GM23338 (cell line): ENCODE data around the gene MGLL. TPM values are rescaled to one million over a fixed set of nuclear protein-coding genes. Genes with fewer than 3 reads are reported as not detected.

Experiments used
- ATAC-seq: fragments of 200-7000 bp; cut with Tn5 transposase; 3 replicates; pipeline ENCODE4 v1.9.1; 2020
- DNase-seq: peaks from one replicate; pipeline ENCODE4 v3.0.0-alpha.2; 2015; ENCODE audit warnings: low spot score
- H2AFZ ChIP-seq: fragments of 200-600 bp; sonication (generic); 2 replicates; pipeline ENCODE4 v1.8.0; 2016; ENCODE audit warnings: antibody characterized with exemption, mild to moderate bottlenecking, moderate library complexity
- H3F3A ChIP-seq: fragments of 200-600 bp; sonication (generic); replicated peaks from 2 replicates; pipeline ENCODE4 v1.8.0; 2017; ENCODE audit warnings: antibody characterized with exemption, mixed run types, low read depth
- H3K27ac ChIP-seq: fragments of 200-600 bp; sonication (generic); 2 replicates; pipeline ENCODE4 v1.6.1; 2016; ENCODE audit warnings: low read depth
- H3K27me3 ChIP-seq: fragments of 200-600 bp; sonication (generic); 2 replicates; pipeline ENCODE4 v1.8.0; 2016; ENCODE audit warnings: mild to moderate bottlenecking, mixed run types, moderate library complexity; ENCODE audit not compliant: insufficient read depth
- H3K36me3 ChIP-seq: fragments of 200-600 bp; sonication (generic); 2 replicates; pipeline ENCODE4 v1.8.0; 2016; ENCODE audit warnings: mild to moderate bottlenecking; ENCODE audit not compliant: insufficient read depth
- H3K4me1 ChIP-seq: fragments of 200-600 bp; sonication (generic); 2 replicates; pipeline ENCODE4 v1.8.0; 2016; ENCODE audit warnings: mild to moderate bottlenecking, moderate library complexity; ENCODE audit not compliant: insufficient read depth
- H3K4me2 ChIP-seq: fragments of 200-600 bp; sonication (generic); 2 replicates; pipeline ENCODE4 v1.7.1; 2017; ENCODE audit warnings: mixed run types
- H3K4me3 ChIP-seq: fragments of 200-600 bp; sonication (generic); 2 replicates; pipeline ENCODE4 v1.6.1; 2016; ENCODE audit warnings: mixed run types
- H3K79me2 ChIP-seq: fragments of 200-600 bp; sonication (generic); replicated peaks from 2 replicates; pipeline ENCODE4 v1.8.0; 2017; ENCODE audit warnings: mild to moderate bottlenecking; ENCODE audit not compliant: insufficient read depth
- H3K9me2 ChIP-seq: fragments of 200-600 bp; sonication (generic); 2 replicates; pipeline ENCODE4 v1.8.0; 2017; ENCODE audit not compliant: insufficient read depth
- H4K20me1 ChIP-seq: fragments of 200-600 bp; sonication (generic); replicated peaks from 2 replicates; pipeline ENCODE4 v1.8.0; 2017; ENCODE audit warnings: mild to moderate bottlenecking; ENCODE audit not compliant: insufficient read depth
- H3K27ac Mint-ChIP-seq: 2 replicates; pipeline ENCODE4 v1.8.0; 2020; ENCODE audit warnings: inconsistent platforms, mild to moderate bottlenecking, moderate library complexity, mixed read lengths
- H3K27me3 Mint-ChIP-seq: 3 replicates; pipeline ENCODE4 v1.8.0; 2022; ENCODE audit warnings: low read depth, mild to moderate bottlenecking, moderate library complexity, mixed read lengths, inconsistent platforms; ENCODE audit not compliant: insufficient read depth, poor library complexity
- H3K36me3 Mint-ChIP-seq: 3 replicates; pipeline ENCODE4 v1.8.0; 2021; ENCODE audit warnings: low read depth, mild to moderate bottlenecking, inconsistent platforms, moderate library complexity, mixed read lengths
- H3K4me1 Mint-ChIP-seq: 3 replicates; pipeline ENCODE4 v1.8.0; 2020; ENCODE audit warnings: mild to moderate bottlenecking, inconsistent platforms, mixed read lengths
- H3K4me3 Mint-ChIP-seq: 3 replicates; pipeline ENCODE4 v1.8.0; 2021; ENCODE audit warnings: moderate library complexity, mild to moderate bottlenecking, inconsistent platforms, mixed read lengths
- H3K9me3 Mint-ChIP-seq: 3 replicates; pipeline ENCODE4 v1.8.0; 2020; ENCODE audit warnings: moderate library complexity, mild to moderate bottlenecking, inconsistent platforms, mixed read lengths
- CREB1 ChIP-seq: fragments of 250-450 bp; sonication (Bioruptor Pico); IDR thresholded peaks from 2 replicates; pipeline ENCODE4 v1.5.0; 2020; ENCODE audit warnings: low read depth, mild to moderate bottlenecking, moderate library complexity
- ETS1 ChIP-seq: IDR thresholded peaks from 2 replicates; pipeline ENCODE4 v1.6.1; 2016; ENCODE audit warnings: antibody characterized with exemption
- EZH2 ChIP-seq: fragments of 200-600 bp; sonication (generic); IDR thresholded peaks from one replicate; pipeline ENCODE4 v1.8.0; 2017; ENCODE audit warnings: antibody characterized with exemption, mild to moderate bottlenecking, low read depth; ENCODE audit not compliant: unreplicated experiment
- EZH2phosphoT487 ChIP-seq: fragments of 200-600 bp; sonication (generic); IDR thresholded peaks from one replicate; pipeline ENCODE4 v1.8.1; 2018; ENCODE audit warnings: antibody characterized with exemption; ENCODE audit not compliant: unreplicated experiment
- JUNB ChIP-seq: IDR thresholded peaks from one replicate; pipeline ENCODE4 v1.6.1; 2016; ENCODE audit warnings: antibody characterized with exemption; ENCODE audit not compliant: unreplicated experiment
- NANOG ChIP-seq: IDR thresholded peaks from 2 replicates; pipeline ENCODE4 v1.6.1; 2016; ENCODE audit warnings: antibody characterized with exemption, borderline replicate concordance
- REST ChIP-seq: IDR thresholded peaks from one replicate; pipeline ENCODE4 v1.6.1; 2018; ENCODE audit warnings: antibody characterized with exemption; ENCODE audit not compliant: unreplicated experiment
- STAT1 ChIP-seq: IDR thresholded peaks from one replicate; pipeline ENCODE4 v1.6.1; 2016; ENCODE audit warnings: antibody characterized with exemption; ENCODE audit not compliant: unreplicated experiment
- ZNF114 ChIP-seq: fragments of 250-450 bp; sonication (Bioruptor Pico); IDR thresholded peaks from 2 replicates; pipeline ENCODE4 v1.5.0; 2020; ENCODE audit warnings: mild to moderate bottlenecking, moderate library complexity
- ZNF331 ChIP-seq: fragments of 250-450 bp; sonication (Bioruptor Pico); IDR thresholded peaks from 2 replicates; pipeline ENCODE4 v1.5.0; 2020; ENCODE audit warnings: low read depth, mild to moderate bottlenecking, moderate library complexity
- ZNF462 ChIP-seq: fragments of 250-450 bp; sonication (Bioruptor Pico); IDR thresholded peaks from 2 replicates; pipeline ENCODE4 v1.5.0; 2020; ENCODE audit warnings: mild to moderate bottlenecking, moderate library complexity
- polyA plus RNA-seq: library from polyadenylated mRNA; unstranded; fragments of >200 nt; fragmentation: Nextera tagmentation; extraction: Ambion mirVana; gene quantifications from 2 replicates; pipeline ENCODE4 v1.2.1, GENCODE V29; 2016
- total RNA-seq: library from RNA; depleted of rRNA; stranded (reverse); fragments of >200 nt; shearing (Covaris generic); gene quantifications from 2 replicates; pipeline ENCODE4 v1.2.3, GENCODE V29; 2014

Gene MGLL
- total and polyA plus RNA-seq, 2 experiments from 2014 or later: 0.71 to 0.83 TPM

- no peak for TF ChIP-seq ZNF462 (CRISPR knock-in tag)
These were observed 39.1 kb downstream of the MGLL start (continued) for GRCh38 chr3:127783166-127783565.

DNA sequence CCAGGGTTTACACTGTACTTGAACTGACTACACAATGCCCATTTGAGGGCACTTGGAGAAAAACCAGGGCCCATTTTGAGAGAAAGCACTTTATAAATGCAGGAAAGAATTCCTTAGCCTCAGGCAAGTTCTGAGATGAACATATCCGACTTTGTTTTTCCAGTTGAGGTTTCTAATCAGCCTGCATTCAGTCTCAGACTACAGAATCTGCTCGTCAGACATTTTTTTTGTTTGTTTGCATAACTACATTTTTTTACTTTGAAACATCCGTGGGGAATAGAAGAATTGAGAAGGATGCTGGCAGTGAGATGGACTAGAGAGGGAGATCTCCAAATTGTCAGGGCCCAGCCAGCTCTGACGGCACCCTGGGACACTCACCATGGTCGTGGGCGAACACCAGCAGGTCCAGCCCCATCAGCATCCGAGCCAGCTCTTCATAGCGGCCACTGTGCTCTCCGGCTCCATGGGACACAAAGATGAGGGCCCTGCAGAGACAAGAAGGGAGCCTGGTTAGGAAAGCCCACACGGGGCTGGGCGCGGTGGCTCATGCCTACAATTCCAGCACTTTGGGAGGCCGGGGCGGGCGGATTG is 40.8 kb downstream of the MGLL start:
- H3K4me1 Mint-ChIP-seq: peaks cover 4% of the 10 kb centered on the region
- H3K36me3 Mint-ChIP-seq: peaks cover 4% of the 10 kb centered on the region; the same call in 2 of the 3 replicates
- Histone ChIP-seq H3K27ac (no peak overlapping the region), H3K4me3 (no peak overlapping the region), H4K20me1 (no peaks in the 10 kb centered on the region), H3K4me2 (no peak overlapping the region), H3K27me3 (no peaks in the 10 kb centered on the region), H3K79me2 (no peaks in the 10 kb centered on the region), H2AFZ (no peak overlapping the region; the same call in 1 of the 2 replicates), H3F3A (no peaks in the 10 kb centered on the region), H3K36me3 (no peaks in the 10 kb centered on the region), H3K4me1 (no peaks in the 10 kb centered on the region), H3K9me2 (no peaks in the 10 kb centered on the region)
- peaks cover 10% of the 10 kb centered on the region; the same call in 2 of the 3 replicates for H3K9me3 Mint-ChIP-seq
- peaks cover 4% of the 10 kb centered on the region for H3K27me3 Mint-ChIP-seq
- H3K4me3 Mint-ChIP-seq: no peak overlapping the region
- DNase-seq: no peak
- H3K27ac Mint-ChIP-seq: no peak overlapping the region
- ATAC-seq: no peak
- no peak for TF ChIP-seq ETS1
- no peak for TF ChIP-seq CREB1
- no peak for TF ChIP-seq NANOG
- TF ChIP-seq JUNB: no peak
- TF ChIP-seq REST: no peak
- TF ChIP-seq EZH2: no peak
- no peak for TF ChIP-seq EZH2phosphoT487
- TF ChIP-seq ZNF114 (CRISPR knock-in tag): no peak
- no peak for TF ChIP-seq ZNF331 (CRISPR knock-in tag)
- no peak for TF ChIP-seq STAT1
